ENCODE measurements around the gene IL11RA.

The IL11RA gene

DNA sequence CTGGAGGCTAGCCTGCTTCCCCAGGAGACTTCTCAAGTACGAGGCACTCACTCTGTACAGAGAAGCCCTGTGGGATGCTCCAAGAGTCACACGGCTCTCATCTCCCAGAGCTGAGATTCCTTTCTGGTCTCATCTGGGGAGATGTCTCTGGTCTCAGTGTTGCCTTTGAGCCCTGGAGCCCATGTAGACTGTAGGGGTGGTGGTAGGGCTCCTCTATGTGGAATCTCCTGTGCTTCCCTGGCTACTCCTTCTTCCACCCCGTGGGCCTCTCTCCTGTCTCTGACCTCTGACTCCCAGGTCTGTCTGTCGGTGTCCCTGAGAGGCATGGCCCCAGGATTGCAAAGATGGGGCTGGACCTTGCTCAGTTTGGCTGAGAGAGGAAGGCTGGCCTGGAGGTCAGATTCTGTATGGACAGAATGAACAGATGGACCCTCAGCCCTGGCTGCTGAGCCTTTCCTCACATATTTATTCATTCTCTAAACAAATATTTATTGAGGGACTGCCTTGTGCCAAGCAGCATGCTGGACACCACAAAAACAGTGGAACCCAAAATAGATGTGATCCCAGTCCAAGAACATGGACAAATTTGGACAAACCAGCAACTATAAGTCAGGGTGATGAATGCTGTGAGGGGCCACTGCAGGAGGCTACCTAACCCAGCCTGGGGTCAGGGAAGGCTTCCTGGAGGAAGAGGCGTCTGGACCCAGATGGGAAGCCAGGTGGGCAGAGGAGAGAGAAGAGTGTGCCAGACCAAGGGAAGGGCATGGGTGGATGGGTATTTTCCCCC, 36.5 kb downstream of the IL11RA start:
- DNase-seq = no peak

DNA sequence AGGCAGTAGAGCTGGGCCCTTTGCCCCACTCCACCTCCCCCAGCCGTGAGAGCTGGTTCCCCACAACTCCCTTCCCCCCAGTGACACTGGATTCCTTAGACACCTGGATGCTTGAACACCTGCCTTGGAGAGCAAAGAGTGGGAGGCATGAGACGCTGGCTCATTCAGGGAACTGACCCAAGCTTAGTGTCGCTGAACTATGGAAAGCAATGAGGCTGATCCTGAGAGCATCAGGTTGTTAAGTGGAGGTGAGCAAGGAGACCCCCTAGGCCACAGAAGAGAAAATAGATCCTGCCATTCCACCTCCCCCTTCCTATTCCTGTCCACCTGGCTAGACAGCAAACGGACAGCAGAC, 37.1 kb downstream of the IL11RA start:
- DNase-seq = no peak

DNA sequence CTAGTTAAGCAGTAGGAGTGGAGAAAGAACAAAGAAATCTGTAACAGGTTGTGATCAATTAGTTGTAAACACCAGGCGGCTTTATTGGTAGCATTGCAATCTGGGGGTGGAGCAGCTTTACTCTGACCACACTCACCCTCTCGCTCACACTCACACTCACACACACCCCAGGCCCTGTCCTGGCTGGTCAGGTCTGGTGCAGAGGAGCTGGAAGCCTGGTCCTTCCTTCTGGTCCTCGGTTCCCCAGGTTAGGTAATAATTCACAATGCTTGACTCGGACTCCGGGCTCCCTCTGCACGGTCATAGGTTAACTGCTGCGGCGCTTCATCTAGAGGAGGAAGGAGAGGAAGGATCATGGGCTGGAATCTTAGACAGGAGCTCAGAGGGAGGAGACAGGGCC, 37.5 kb downstream of the IL11RA start:
- no peak for DNase-seq

DNA sequence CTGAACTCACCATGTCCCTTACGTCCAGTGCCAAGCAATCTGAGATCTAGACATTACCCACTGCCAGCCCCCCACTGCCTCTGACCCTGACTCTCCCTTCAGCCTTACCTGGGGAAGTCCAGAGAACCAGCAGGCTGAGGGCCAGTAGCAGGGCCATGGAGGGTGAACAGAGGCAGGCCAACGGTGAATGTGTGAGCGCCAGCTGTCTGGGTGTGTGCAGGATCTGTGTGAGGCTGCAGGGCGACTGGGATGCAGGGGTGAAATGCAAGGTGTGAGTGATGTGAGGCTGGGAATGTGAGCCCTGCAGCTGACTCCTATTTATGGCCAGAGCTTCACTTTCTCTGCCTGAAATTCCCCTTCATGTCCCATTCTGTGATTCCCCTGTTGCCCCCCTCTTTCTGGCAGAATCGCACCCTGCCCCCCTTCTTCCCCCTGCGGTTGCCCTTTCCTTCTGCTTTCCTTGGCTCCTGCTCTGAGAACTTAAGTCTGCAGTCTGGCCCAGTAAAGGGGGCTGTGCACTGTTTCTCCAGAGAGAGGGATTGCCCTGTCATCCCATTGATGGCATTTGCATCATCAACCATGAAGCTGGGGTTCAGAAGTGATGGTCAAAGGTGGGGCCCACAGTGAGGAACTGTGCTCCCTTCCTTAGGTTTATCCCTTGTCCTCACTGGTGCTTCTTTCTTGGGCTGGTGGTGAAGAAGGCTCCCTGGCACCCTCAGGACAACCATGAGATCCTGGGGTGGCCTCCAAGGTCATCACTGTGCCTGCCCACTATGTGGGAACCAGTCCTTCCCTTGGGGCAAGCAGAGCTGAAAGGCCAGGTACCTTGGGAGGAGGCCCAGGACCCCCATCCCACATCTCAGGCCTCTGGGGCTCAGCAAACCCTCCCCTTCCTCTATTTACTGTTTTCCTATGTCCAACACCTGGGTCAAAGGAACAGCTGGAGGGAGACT, 39.3 kb downstream of the IL11RA start, which contains the start of gene CCL19:
Gene CCL19 (minus strand): TSS at position 294 of the 953 bp plus-strand sequence. CDS start 137 bp downstream, at position 157.
- peak; percentile 67 for DNase-seq

DNA sequence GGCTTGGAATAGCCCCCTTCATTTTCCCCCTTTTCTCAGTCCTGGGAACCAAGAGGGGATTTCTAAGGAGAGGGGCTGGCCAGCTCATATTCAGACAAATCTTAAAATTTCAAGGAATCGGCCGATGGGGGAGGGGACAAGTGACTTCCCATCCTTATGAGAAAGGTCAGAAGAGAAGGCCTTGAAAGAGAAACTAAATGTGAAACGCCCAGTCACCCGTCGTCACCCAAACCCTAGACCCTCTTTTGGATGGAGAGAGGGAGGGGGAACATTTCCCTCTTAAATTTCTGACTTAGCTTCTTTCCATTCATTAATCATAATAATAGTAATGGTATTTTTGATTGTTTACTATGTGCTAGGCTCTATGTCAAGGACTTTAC, 39.9 kb downstream of the IL11RA start:
- DNase-seq = no peak

DNA sequence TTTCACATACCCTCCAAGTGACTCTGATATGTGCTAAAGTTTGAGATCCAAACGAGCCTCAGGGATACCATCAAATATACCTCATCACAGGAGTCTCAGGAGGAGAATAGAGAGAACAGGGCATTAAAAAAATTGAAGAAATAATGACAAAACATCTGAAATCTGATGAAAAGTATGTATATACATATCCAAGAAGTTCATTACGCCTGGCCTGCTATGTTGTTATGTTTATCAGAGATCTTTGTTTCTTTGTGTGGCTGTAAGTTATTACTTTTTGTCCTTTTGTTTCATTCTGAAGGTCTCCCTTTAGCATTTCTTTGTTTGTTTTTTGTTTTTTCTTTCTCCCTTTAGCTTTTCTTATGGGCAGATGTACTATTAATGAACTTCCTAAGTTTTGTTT, 41.6 kb downstream of the IL11RA start:
- DNase-seq = no peak

DNA sequence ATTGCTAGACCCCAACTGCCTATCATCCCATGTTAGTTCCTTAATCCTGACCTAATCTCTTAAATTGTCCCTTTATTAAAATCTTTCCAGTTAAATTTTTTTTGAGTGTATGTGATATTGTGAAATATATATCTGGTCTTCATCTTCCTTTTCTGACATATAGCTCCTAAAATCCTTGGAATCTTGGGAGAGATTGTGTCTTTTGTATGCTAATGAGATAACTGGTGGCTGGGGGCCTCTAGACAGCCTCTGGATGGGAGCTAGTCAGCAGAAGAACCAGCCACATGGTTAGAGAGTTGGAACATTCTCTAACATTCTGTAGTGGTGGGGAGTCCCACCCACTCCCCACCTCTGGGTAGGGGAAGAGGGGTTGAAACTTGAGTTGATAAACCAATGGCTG, 42.8 kb downstream of the IL11RA start:
- DNase-seq = no peak

DNA sequence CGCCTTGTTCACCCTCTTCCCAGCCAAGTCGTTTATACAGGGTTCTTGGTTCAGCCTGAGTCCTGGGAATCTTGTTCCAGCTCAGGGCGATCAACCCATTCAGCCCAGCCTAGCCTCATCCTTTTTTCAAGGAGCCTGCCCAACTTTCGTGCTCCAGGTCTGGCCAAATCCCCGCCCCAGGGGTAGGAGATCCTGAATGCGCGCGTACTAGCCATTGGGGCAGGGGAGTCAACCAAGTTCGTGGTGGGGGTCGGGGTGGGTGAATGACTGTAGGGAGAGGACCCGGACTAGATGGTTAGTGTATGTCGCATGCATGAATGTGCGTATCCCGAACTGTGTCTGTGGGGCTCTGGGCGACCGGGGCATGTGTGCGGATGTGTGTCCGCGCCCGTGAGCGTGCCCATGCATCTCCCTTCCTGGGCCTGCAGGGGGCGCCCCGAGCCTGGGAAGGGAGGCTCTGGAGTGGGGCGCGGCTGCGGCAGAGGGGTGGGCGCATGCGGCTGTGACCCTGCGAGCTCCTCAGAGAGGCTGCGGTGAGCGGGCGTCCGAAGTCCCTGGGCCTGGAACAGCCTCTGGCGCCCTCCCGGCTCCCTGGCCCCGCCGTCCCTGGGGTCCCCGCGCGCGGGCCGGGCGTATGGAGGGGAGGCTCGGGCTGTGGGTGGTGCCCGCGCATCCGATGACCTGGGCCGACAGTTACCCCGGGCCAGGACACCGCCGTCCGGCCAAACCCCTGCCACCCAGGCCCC, 49.2 kb downstream of the IL11RA start:
- DNase-seq = peak; percentile 38

DNA sequence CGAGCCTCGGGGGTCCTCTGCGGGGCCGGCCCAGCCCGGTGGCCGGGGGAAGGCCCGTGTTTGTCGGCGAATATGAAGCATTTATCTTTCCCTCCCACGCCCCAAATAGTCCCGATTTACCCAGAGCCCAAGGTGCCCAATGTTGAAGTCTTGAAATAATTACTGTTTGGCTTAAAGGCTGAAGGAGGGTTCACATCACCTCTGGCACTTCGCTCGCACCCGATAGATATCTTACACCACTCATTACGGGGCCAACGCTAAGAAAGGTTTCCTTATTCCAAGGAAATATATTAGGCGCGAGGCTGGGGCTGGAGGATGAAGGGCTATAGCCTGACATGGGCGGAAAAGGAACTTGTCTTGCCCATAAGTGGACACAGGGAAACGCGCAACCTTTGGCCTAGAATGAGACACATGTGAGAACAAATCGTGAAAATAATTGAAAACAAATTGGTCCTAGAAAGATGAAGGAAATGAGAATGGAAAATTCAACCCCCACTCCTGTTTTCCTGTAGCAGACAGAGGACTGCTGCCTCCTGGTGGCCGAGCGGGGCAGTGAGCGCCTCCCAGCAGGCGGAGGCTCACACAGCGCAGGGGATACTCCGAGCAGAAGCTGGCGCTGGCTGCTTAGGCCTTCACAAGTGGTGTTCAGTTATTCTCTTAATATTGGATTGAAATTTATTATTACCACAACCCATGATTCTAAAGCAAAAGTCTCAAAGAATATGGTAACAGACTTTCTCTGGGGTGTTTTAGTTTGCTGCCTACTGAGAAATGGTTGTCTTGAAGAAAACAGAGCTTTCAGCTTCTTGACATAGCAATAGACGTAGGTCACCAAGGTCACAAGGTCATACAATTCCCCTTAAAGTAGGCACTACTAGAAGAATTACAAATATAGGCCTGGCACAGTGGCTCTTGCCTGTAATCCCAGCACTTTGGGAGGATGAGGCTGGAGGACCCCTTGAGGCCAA, 50.1 kb downstream of the IL11RA start:
- peak; percentile 58 for DNase-seq

DNA sequence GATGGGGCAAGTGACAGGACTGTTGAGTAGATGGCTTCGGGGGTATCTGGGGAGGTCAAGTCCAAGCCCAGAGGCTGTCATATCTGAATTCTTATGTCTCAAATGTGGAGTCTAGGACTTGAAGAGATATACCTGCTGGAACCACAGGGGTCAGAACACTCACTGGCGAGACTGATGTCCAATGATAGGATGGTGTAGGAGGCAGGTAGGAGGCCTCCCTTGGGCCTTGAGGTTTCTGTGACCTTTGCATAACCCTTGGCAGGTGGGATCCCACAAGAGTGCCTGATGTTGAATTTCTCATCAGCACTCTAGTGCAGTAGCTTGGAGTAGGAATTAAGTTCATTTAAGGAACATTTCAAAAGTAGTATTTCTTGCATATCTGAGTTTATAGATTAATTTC, 55.1 kb downstream of the IL11RA start:
- DNase-seq = no peak

DNA sequence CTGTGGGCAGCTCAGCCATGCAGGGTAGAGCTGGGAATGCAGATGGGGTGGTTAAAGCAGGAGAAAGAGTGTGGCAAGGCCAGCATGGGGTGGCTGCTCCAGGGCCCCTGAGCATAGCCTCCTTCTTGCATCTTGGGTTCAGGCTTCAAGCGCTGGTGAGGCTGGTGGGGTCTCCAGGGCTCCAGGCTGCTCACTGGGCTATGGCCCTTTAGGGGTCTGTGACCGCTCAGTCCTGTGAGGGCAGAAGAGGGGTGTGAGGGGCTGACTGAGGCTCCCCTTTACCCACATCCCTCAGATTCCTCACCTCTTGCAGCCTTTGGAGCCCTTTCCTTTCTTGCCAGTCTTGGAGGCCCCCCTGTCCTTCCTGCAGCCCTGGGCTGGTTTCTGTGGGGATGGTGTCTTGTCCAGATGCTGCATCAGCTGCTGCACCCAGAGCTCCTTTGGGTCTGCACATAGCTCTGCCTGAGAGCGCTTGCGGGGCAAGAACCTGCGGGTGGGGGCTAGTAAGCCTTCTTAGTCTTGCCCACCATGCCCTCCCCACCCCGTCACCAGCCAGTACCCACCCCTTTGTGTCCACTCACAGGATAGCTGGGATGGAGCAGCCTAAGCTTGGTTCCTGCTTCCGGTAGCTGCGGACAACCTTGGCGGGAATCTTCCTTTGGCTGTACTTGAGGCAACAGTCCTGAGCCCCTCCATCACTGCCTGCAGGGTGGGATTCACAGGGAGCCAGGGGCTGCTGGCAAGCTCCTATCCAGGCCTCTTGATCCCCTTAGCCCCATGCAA, 57.4 kb downstream of the IL11RA start:
- DNase-seq = no peak

DNA sequence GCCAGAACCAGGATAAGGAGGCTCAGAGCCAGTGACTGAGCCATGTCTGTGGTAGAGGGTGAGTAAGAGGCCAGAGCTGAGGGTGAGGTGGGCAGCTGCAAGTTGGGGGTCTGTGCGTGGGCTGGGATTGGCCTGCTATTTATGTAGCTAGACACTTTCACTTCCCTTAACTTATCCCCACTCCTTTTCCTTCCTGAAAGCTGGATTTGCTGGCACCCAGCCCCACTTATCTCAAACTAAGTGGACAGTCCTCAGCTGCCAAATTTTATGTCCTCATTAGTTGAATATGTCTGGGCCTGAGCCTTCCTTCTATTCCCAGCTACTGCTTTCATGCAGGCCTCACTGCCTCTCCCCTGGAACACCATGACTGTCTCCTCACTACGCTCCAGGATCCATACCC, 58.0 kb downstream of the IL11RA start, which contains the start of gene CCL21:
Gene CCL21 (minus strand): TSS at position 114 of the 400 bp plus-strand sequence. CDS start 70 bp downstream, at position 44.
- no peak for DNase-seq

All from GDM1 (cell line).